HepG2 (cell line): Measurements from ENCODE around the gene KRTAP3-3. TPM values are rescaled to one million over a fixed set of nuclear protein-coding genes. Genes with fewer than 3 reads are reported as not detected.

ENCODE experiments used
- EP300 ChIP-seq, 3 experiments: sonication (generic) in 1 of 3; formaldehyde crosslinking in 1 of 3; IDR thresholded peaks; 2 replicates each; pipeline versions ENCODE4 v1.5.1 to v1.6.1; 2011 to 2020; ENCODE audit warnings: low read depth in 2 of 3, low read length in 2 of 3, borderline replicate concordance in 1 of 3, improper control_type of control experiment in 1 of 3, mild to moderate bottlenecking in 1 of 3, missing genetic modification reagents in 1 of 3, moderate library complexity in 1 of 3
- GATAD1 ChIP-seq: IDR thresholded peaks from 2 replicates; pipeline ENCODE4 v1.6.1; 2016; ENCODE audit warnings: missing genetic modification reagents, missing compliant biosample characterization
- GFI1 ChIP-seq: sonication (generic); formaldehyde crosslinking; IDR thresholded peaks from 2 replicates; pipeline ENCODE4 v1.5.0; 2020; ENCODE audit warnings: missing genetic modification reagents, mild to moderate bottlenecking, borderline replicate concordance
- HDAC1 ChIP-seq: sonication (generic); formaldehyde crosslinking; IDR thresholded peaks from 2 replicates; pipeline ENCODE4 v1.5.1; 2020; ENCODE audit warnings: mild to moderate bottlenecking, missing genetic modification reagents
- IRX3 ChIP-seq: sonication (generic); formaldehyde crosslinking; IDR thresholded peaks from 2 replicates; pipeline ENCODE4 v1.8.1; 2023; ENCODE audit warnings: mild to moderate bottlenecking, low read depth, missing genetic modification reagents, borderline replicate concordance
- KAT8 ChIP-seq: IDR thresholded peaks from 2 replicates; pipeline ENCODE4 v1.6.1; 2016; ENCODE audit warnings: missing genetic modification reagents, missing compliant biosample characterization
- MAFF ChIP-seq: IDR thresholded peaks from 2 replicates; pipeline ENCODE4 v1.6.1; 2011; ENCODE audit warnings: low read depth, low read length, improper control_type of control experiment
- MEIS1 ChIP-seq: sonication (generic); formaldehyde crosslinking; IDR thresholded peaks from 2 replicates; pipeline ENCODE4 v1.9.0; 2021; ENCODE audit warnings: mild to moderate bottlenecking, missing genetic modification reagents, moderate library complexity, borderline replicate concordance
- NFYC ChIP-seq: IDR thresholded peaks from 2 replicates; pipeline ENCODE4 v1.6.1; 2016; ENCODE audit warnings: missing genetic modification reagents, missing compliant biosample characterization
- NR1H2 ChIP-seq: sonication (generic); formaldehyde crosslinking; IDR thresholded peaks from 2 replicates; pipeline ENCODE4 v1.8.1; 2022; ENCODE audit warnings: low read depth, missing genetic modification reagents, borderline replicate concordance
- PHF5A ChIP-seq: IDR thresholded peaks from one replicate; pipeline ENCODE4 v1.6.1; 2018; ENCODE audit warnings: low read depth, missing genetic modification reagents; ENCODE audit not compliant: unreplicated experiment
- RORA ChIP-seq: sonication (generic); formaldehyde crosslinking; IDR thresholded peaks from 2 replicates; pipeline ENCODE4 v1.5.0; 2020; ENCODE audit warnings: mild to moderate bottlenecking, missing genetic modification reagents, moderate library complexity
- SATB2 ChIP-seq: sonication (generic); formaldehyde crosslinking; IDR thresholded peaks from 2 replicates; pipeline ENCODE4 v1.5.0; 2020; ENCODE audit warnings: missing genetic modification reagents
- ZHX1 ChIP-seq: sonication (generic); formaldehyde crosslinking; IDR thresholded peaks from 2 replicates; pipeline ENCODE4 v1.8.1; 2022; ENCODE audit warnings: low read depth, mild to moderate bottlenecking, missing genetic modification reagents
- ZMAT3 ChIP-seq: sonication (generic); formaldehyde crosslinking; conservative IDR thresholded peaks from 2 replicates; pipeline ENCODE4 v1.7.0; 2021; ENCODE audit warnings: missing genetic modification reagents
- ZNF180 ChIP-seq: sonication (generic); formaldehyde crosslinking; IDR thresholded peaks from 2 replicates; pipeline ENCODE4 v1.4.0; 2020; ENCODE audit warnings: low read depth, missing genetic modification reagents, borderline replicate concordance
- ZNF224 ChIP-seq: sonication (generic); formaldehyde crosslinking; IDR thresholded peaks from 2 replicates; pipeline ENCODE4 v1.5.0; 2020; ENCODE audit warnings: mild to moderate bottlenecking, missing genetic modification reagents
- ZNF543 ChIP-seq: sonication (generic); formaldehyde crosslinking; IDR thresholded peaks from 2 replicates; pipeline ENCODE4 v1.4.0; 2020; ENCODE audit warnings: mild to moderate bottlenecking, missing genetic modification reagents
- ZNF558 ChIP-seq: sonication (generic); formaldehyde crosslinking; IDR thresholded peaks from 2 replicates; pipeline ENCODE4 v1.9.0; 2022; ENCODE audit warnings: mild to moderate bottlenecking, missing genetic modification reagents, borderline replicate concordance
- ZNF652 ChIP-seq: IDR thresholded peaks from 2 replicates; pipeline ENCODE4 v1.6.1; 2016; ENCODE audit warnings: low read depth, borderline replicate concordance
- polyA plus RNA-seq, 8 experiments: library from polyadenylated mRNA; depleted of rRNA in 3 of 8; stranded (reverse) in 7 of 8; unstranded in 1 of 8; fragments of >200 nt; fragmentation: Illumina TruSeq in 4 of 8; extraction: Trizol in 4 of 8; gene quantifications; 2 replicates each; pipeline versions ENCODE4 v1.2.1 to v1.2.3, GENCODE V29; 2011 to 2016; ENCODE audit warnings: low read depth in 4 of 8, missing spikeins in 1 of 8, mixed read lengths in 1 of 8; ENCODE audit not compliant: insufficient read depth in 1 of 8
- total RNA-seq, 5 experiments: library from RNA; depleted of rRNA; stranded (reverse); fragments of >200 nt; fragmentation: Illumina TruSeq; extraction: Trizol; gene quantifications; 2 replicates each; pipeline ENCODE4 v1.2.3, GENCODE V29; 2016; ENCODE audit warnings: low read depth in 1 of 5
- TF ChIP-seq, protein P1 (sequence below): sonication (generic); formaldehyde crosslinking; conservative IDR thresholded peaks from 2 replicates; pipeline ENCODE4 v1.8.0; 2022; ENCODE audit warnings: low read depth, missing genetic modification reagents
- TF ChIP-seq, protein P2 (sequence below): sonication (generic); formaldehyde crosslinking; IDR thresholded peaks from 2 replicates; pipeline ENCODE4 v1.8.0; 2022; ENCODE audit warnings: mild to moderate bottlenecking, missing genetic modification reagents, moderate library complexity

The KRTAP3-3 gene
- total and polyA plus RNA-seq, 2 of the 13 experiments (the other 11 are each of a cell fraction or from before 2014, with no cell fraction given): not detected

- TF ChIP-seq ZHX1 (no peak), NFYC (peak; percentile 70), RORA (CRISPR knock-in tag) (no peak), MEIS1 (CRISPR knock-in tag) (peak; percentile 98), EP300 (IDR thresholded peaks at IDR 0.05; ENCODE audit: low read depth in 2 of 2, low read length in 2 of 2) (peak; percentile 99 to 100), EP300 (CRISPR knock-in tag; IDR thresholded peaks at IDR 0.05; ENCODE audit: borderline replicate concordance) (peak; percentile 100), HDAC1 (peak; percentile 97), PHF5A (CRISPR knock-in tag) (peak; percentile 61), IRX3 (CRISPR knock-in tag) (no peak), ZNF543 (CRISPR knock-in tag) (peak; percentile 93), ZNF652 (CRISPR knock-in tag) (peak; percentile 80), SATB2 (0 out of 2 replicates have a peak, but pooled peaks have one; percentile 57), GATAD1 (CRISPR knock-in tag) (peak; percentile 79; the same call in 1 of the 2 replicates), NR1H2 (CRISPR knock-in tag) (peak; percentile 94; the same call in 1 of the 2 replicates), MAFF (0 out of 2 replicates have a peak, but pooled peaks have one; percentile 50), GFI1 (CRISPR knock-in tag) (peak; percentile 95), ZNF224 (CRISPR knock-in tag) (no peak), ZNF180 (CRISPR knock-in tag) (no peak), ZNF558 (no peak), ZMAT3 (no peak), KAT8 (CRISPR knock-in tag) (peak; percentile 91)
- TF ChIP-seq, protein P1, sequence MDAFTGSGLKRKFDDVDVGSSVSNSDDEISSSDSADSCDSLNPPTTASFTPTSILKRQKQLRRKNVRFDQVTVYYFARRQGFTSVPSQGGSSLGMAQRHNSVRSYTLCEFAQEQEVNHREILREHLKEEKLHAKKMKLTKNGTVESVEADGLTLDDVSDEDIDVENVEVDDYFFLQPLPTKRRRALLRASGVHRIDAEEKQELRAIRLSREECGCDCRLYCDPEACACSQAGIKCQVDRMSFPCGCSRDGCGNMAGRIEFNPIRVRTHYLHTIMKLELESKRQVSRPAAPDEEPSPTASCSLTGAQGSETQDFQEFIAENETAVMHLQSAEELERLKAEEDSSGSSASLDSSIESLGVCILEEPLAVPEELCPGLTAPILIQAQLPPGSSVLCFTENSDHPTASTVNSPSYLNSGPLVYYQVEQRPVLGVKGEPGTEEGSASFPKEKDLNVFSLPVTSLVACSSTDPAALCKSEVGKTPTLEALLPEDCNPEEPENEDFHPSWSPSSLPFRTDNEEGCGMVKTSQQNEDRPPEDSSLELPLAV (CRISPR knock-in tag): no peak
- TF ChIP-seq, protein P2, sequence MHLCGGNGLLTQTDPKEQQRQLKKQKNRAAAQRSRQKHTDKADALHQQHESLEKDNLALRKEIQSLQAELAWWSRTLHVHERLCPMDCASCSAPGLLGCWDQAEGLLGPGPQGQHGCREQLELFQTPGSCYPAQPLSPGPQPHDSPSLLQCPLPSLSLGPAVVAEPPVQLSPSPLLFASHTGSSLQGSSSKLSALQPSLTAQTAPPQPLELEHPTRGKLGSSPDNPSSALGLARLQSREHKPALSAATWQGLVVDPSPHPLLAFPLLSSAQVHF (CRISPR knock-in tag): no peak
These were observed 37.3 kb downstream of the KRTAP3-3 start (continued) for GRCh38 chr17:40956401-40957254.
